GM12801 (cell line): ENCODE results near the gene ELF2.

ENCODE experiments used
- TF ChIP-seq, protein P1 (sequence below): IDR thresholded peaks from one replicate; pipeline ENCODE4 v1.5.1; 2011; ENCODE audit warnings: control low read depth; ENCODE audit not compliant: insufficient read length; ENCODE audit errors: extremely low read depth

The ELF2 gene

DNA sequence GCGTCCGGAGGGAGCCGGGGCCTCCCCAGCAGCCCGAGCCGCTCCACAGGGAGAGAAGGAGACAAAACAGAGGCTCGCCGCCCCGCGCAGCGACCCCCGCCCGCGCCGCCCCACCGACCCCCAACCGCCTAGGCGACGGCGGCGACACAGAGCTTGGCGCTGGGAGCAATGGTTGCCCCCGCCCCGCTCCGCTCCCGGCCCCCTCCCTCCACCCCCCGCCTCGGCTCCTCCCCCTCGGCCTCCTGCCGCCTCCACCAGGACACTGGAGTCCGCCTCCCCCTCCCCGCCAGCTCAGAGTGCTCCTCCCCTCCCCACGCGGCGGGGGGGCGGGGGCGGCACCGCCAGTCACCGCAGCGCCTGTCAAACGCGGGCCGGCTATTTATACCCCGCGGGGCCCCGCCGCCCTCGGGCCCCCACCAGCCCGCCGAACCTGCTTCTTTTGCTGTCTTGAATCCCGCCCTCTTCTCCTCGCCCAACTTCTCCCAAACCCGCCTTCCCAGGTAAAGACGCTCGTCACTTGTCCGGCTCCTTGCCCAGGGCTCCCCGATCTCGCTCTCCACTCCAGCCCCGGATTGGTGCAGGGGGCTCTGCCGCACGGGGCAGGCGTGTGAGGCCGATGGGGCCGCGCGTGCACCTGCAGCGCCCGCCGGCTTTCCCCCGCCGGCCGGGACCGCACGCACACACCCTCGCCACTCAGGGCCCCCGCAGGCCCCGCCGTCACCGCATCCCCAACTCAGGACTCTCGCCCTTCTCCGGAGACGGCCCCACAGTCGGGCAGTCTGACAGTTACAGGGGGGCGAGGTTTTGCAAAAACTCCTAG, at the start of gene ELF2:
Gene ELF2, minus strand, starts transcription at position 170 of the 820 bp plus-strand sequence. CDS start 39,517 bp downstream, outside the sequence.
- TF ChIP-seq, protein P1, sequence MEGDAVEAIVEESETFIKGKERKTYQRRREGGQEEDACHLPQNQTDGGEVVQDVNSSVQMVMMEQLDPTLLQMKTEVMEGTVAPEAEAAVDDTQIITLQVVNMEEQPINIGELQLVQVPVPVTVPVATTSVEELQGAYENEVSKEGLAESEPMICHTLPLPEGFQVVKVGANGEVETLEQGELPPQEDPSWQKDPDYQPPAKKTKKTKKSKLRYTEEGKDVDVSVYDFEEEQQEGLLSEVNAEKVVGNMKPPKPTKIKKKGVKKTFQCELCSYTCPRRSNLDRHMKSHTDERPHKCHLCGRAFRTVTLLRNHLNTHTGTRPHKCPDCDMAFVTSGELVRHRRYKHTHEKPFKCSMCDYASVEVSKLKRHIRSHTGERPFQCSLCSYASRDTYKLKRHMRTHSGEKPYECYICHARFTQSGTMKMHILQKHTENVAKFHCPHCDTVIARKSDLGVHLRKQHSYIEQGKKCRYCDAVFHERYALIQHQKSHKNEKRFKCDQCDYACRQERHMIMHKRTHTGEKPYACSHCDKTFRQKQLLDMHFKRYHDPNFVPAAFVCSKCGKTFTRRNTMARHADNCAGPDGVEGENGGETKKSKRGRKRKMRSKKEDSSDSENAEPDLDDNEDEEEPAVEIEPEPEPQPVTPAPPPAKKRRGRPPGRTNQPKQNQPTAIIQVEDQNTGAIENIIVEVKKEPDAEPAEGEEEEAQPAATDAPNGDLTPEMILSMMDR: no peak

DNA sequence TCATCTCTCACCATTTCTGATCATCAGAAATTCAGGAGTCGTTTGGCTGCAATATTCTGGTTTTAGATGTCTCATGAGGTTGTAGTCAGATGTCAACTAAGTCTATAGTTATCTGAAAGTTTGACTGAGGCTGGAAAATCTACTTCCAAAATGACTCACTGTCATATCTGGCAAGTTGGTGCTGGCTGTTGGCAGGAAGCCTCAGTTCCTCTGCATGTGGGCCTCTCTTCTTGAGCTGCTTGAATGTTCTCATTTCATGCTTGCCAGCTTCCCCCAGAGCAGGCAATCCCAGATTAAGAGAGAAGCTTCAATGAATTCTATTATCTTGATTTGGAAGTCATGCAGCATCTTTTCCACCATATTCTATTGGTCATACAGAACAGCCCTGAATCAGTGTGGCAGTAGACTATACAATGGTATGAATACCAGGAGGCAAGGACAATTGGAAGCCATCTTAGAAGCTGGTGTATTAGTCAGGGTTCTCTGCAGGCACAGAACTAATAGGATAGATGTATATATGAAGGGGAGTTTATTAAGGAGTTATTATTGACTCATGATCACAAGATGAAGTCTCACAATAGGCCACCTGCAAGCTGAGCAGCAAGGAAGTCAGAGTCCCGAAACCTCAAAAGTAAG, 46.8 kb upstream of the ELF2 start:
- TF ChIP-seq, protein P1: no peak

DNA sequence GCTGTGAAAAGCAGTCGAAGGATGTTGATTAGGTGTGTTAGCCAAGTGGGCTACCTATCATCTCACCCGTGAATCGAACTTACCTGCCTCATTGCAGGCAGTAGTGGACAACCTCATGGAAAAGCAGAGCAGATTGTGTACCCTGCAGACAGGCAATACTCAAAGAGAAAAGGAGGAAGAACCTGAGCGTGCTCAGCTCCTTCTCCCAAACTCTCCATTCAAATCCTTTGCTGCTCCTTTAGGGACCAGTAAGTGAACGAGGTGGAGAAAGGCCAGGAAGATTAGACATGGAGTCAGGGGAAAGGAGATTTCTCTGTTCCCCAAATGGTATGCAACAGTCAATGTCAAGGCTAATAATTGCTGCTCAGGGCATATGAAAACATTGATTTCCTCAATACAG, 45.2 kb upstream of the ELF2 start:
- TF ChIP-seq, protein P1: no peak

DNA sequence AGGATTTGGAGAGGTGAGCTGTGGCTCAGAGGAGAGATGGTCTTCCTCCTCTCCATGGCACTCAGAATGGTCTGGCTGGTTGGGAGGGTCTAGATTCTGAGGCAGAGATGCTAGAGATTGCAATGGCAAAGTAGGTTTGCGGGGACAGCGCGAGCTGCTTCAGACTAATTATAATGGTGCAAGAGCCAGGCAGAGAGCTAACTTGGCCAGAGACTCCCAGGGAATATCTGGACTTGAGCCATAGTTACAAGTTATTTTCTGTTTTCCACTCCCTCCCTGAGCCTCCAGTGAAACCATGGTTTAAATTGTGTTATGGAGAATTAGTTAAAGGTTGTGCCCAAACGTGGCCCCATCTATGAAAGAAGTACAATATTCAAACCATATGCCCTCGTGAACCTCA, 44.7 kb upstream of the ELF2 start:
- TF ChIP-seq, protein P1: no peak

DNA sequence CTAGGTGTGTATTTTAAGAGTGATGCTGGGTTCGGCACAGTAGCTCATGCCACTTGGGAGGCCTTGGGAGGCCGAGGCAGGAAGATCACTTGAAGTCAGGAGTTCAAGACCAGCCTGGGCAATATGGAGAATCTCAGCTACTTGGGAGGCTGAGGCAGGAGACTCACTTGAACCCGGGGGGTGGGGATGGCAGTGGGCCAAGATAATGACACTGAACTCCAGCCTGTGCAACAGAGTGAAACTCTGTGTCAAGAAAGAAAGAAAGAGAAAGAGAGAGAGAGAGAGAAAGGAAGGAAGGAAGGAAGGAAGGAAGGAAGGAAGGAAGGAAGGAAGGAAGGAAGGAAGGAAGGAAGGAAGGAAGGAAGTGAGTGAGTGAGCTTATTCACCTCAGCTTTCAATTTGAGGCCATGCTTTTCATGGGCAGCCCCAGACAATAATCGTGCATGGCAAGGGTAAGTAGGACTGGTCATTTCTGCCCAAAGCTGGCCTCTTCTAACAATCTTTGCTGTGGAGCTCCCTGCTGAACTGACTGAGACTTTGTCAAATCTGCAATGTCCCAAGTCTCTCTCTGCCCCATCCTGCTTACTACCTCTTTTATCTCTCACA, 42.5 kb upstream of the ELF2 start:
- TF ChIP-seq, protein P1: no peak

DNA sequence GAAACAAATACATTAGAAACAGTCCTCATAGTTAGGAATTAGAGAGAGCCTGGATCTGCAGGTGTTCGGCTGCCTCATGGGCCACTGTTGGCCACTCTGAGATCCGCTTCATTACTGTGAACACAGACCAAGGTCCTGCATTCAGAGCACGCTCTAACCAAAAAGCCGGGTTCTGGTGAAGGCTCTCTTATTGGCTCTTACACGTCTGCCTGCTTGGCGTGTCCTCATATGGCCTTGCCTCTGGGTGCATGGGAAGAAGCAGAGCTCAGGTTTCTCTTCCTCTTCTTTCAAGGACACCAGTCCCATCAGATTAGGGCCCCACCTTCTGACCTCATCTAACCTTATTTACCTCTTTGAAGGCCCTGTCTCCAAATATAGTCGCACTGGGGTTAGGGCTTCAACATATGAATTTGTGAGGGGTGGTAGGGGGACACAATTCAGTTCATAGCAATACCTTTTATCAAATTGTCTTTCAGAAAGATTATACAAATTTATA, 37.1 kb upstream of the ELF2 start:
- TF ChIP-seq, protein P1: no peak

DNA sequence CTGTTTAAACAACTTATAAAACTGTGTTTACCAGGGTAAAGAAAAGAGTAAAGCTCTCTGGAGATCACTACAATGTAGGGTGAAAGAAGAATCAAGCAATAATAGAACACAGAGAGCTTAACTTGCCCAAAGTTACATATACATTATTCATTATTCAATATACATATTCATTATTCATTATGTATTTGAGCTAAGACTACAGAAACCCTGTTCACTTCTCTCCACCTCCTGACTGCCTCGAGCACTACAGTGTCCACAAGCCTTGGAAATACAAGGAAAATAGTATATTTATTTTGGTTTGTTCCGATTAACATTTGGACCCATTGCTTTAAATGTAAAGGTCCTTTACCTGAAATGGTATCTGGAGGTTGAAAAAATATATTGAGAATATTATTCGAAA, 35.9 kb upstream of the ELF2 start:
- TF ChIP-seq, protein P1: no peak
